SK-N-SH (cell line): ENCODE results near the gene SPTBN1.

Experiments
- EP300 ChIP-seq, 2 experiments: IDR thresholded peaks; 2 replicates each; pipeline versions ENCODE4 v1.4.0 to v1.6.1; 2012; ENCODE audit warnings: borderline replicate concordance in 1 of 2, low read depth in 1 of 2, low read length in 1 of 2
- POLR2AphosphoS5 ChIP-seq: IDR thresholded peaks from 2 replicates; pipeline ENCODE4 v1.6.1; 2012; ENCODE audit warnings: low read depth, low read length
- RAD21 ChIP-seq: IDR thresholded peaks from 2 replicates; pipeline ENCODE4 v1.6.1; 2012; ENCODE audit warnings: mild to moderate bottlenecking, low read length
- SIN3A ChIP-seq: IDR thresholded peaks from 2 replicates; pipeline ENCODE4 v1.6.1; 2012; ENCODE audit warnings: low read depth, mild to moderate bottlenecking, low read length, moderate library complexity, borderline replicate concordance
- TEAD4 ChIP-seq: IDR thresholded peaks from 2 replicates; pipeline ENCODE4 v1.4.0; 2012; ENCODE audit warnings: mild to moderate bottlenecking, borderline replicate concordance; ENCODE audit not compliant: insufficient read depth
- TF ChIP-seq, protein P1 (sequence below): IDR thresholded peaks from 2 replicates; pipeline ENCODE4 v1.6.1; 2012; ENCODE audit warnings: mild to moderate bottlenecking, low read depth, low read length, moderate library complexity

DNA sequence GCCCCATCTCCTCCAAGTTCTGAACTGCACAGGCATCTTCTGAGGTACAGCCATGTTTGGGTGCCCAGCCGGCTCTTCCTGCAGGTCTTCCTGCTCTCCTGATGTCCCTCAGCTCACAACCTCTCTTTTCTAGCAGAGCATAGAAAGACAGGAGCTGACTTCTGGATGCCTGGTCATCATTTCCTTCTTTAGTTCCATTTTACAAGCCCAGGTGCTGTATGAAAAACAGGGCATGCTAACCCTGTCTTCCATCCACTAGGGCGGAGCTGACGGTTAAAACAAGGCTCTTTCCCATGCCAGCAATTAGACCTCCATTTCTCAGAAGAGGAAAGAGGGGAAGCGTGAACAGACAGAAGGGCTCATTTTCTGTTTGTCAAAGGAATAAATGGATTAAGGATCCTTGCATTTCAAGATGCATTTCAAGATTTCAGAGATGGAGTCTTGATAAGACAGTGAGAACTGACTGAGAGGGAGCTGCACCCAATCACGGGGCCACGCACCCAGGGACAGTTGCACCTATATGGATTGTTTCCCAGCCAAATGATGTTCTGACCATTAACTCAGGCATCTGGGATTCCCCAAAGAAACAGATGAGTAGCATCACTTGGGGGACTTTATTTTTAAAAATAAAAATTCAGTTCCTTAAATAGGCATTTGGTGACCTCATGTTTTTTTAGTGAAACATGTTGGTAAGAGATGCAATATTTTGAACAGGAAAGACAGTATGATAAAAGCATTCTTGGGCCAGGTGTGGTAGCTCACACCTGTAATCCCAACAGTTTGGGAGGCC lies 221.5 kb downstream of the SPTBN1 start:
- no peak for TF ChIP-seq EP300 (IDR thresholded peaks at IDR 0.05; ENCODE audit: borderline replicate concordance in 1 of 2, low read depth in 1 of 2, low read length in 1 of 2)
- TF ChIP-seq POLR2AphosphoS5, result no peak
- TF ChIP-seq, protein P1, sequence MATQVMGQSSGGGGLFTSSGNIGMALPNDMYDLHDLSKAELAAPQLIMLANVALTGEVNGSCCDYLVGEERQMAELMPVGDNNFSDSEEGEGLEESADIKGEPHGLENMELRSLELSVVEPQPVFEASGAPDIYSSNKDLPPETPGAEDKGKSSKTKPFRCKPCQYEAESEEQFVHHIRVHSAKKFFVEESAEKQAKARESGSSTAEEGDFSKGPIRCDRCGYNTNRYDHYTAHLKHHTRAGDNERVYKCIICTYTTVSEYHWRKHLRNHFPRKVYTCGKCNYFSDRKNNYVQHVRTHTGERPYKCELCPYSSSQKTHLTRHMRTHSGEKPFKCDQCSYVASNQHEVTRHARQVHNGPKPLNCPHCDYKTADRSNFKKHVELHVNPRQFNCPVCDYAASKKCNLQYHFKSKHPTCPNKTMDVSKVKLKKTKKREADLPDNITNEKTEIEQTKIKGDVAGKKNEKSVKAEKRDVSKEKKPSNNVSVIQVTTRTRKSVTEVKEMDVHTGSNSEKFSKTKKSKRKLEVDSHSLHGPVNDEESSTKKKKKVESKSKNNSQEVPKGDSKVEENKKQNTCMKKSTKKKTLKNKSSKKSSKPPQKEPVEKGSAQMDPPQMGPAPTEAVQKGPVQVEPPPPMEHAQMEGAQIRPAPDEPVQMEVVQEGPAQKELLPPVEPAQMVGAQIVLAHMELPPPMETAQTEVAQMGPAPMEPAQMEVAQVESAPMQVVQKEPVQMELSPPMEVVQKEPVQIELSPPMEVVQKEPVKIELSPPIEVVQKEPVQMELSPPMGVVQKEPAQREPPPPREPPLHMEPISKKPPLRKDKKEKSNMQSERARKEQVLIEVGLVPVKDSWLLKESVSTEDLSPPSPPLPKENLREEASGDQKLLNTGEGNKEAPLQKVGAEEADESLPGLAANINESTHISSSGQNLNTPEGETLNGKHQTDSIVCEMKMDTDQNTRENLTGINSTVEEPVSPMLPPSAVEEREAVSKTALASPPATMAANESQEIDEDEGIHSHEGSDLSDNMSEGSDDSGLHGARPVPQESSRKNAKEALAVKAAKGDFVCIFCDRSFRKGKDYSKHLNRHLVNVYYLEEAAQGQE, result no peak
- TF ChIP-seq TEAD4, result no peak
- TF ChIP-seq SIN3A, result no peak
- TF ChIP-seq RAD21, result no peak
